ENCODE results near the gene MYD88.
A peak's percentile ranks its signal among the peaks of the same experiment; 100 is the strongest.
"Not testable (repeated sequence)": the region's sequence is repeated elsewhere in the genome, so short reads cannot be mapped to it uniquely, and the experiment has no call there.

MYD88 gene

DNA sequence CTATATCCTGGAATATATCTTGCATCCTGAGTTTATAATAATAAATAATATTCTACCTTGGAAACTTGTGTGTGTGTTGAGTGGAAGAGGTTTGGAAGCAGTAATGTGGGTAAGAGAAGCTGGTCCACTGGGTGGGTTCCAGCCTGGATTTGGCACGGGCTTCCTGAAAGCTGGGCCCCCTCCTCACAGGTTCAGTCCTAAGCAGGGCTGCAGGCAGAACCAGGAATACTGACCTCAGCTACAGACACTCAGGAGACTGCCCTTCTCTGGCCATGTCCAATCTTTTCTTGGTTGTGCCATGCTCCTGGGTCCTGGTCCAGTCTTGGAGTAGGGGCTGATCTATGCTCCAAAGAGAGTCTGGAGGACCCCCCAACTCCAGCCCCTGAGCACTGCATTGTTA lies 4.5 kb downstream of the MYD88 start:
- DNase-seq (ENCODE audit: low spot score): no peak

- DNase-seq (ENCODE audit: low spot score): no peak
Measured at GRCh38 chr3:38143511-38143910, 5.0 kb downstream of the MYD88 start.

- DNase-seq (ENCODE audit: low spot score): no peak
Measured at GRCh38 chr3:38146504-38146903, 8.0 kb downstream of the MYD88 start.

GRCh38 chr3:38147421-38147820 lies 9.0 kb downstream of the MYD88 start:
- no peak for DNase-seq (ENCODE audit: low spot score)

DNA sequence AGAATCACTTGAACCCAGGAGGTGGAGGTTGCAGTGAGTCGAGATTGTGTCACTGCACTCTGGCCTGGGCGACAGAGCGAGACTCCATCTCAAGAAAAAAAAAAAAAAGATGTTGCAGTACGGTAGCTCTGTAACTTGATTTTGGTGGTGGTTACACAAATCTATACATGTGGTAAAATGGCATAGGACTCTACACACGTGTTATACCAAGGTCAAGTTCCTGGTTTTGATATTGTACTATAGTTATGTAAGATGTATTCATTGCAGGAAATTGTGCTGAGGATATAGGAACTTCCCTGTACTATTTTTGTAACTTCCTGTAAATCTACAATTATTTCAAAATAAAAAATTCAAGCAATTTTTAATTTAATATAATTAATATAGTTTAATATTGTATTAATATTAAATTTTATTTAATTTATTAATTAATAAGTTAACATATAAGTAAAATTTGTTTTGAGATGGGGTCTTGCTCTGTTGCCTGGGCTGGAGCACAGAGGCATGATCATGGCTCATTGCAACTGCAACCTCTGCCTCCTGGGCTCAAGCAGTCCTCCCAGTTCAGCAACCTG lies 9.9 kb downstream of the MYD88 start:
- DNase-seq (ENCODE audit: low spot score): no peak

DNA sequence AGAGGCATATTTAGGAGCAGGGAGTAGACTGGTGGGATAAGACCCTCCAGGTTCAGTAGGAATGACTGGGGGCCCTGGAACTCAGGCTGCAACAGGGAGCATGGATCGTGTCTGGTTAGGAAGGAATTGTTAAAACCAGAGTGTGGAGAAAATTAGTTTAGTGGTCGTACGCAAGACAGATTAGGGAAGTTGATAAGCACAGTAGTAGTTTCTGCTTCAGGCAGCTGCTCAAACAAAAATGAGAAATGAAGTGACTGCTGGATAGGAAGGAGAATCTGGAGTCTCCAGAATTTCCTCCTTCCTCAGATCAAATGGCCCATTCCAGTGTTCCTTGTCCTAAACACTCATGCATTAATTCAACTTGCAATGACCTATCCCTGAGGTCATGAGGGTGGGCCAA lies 11.2 kb downstream of the MYD88 start:
- no peak for DNase-seq (ENCODE audit: low spot score)

- DNase-seq (ENCODE audit: low spot score): no peak
Measured at GRCh38 chr3:38150780-38151528, 12.5 kb downstream of the MYD88 start.

DNA sequence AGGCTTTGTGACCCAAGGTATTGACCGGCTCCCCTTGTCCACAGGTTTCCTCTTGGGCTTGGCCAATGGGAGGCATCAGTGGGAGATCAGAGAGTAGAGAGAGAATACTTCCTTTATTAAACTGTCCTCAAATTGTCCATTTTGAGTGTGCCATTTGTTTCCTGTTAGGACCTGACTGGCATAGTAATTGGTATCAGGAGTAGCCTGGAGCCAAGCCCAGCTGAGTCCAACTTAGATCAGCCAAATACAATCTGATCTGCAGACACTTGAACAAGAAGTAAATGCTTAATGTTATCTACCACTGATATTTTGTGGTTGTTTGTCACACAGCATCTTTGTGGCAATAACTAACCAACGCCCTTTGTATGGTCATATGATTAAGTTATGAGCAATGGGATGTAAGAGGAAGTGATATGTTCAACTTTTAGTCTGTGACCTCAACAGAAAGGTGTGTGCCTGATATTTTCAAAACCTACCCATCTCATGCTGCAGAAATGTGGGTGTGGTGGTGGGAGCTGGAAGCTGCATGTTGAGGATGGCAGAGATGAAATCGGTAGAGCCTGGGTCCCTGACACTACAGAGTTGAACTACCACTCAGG lies 13.3 kb downstream of the MYD88 start:
- no peak for DNase-seq (ENCODE audit: low spot score)

GRCh38 chr3:38152609-38153008 lies 14.1 kb downstream of the MYD88 start:
- DNase-seq (ENCODE audit: low spot score): no peak

DNA sequence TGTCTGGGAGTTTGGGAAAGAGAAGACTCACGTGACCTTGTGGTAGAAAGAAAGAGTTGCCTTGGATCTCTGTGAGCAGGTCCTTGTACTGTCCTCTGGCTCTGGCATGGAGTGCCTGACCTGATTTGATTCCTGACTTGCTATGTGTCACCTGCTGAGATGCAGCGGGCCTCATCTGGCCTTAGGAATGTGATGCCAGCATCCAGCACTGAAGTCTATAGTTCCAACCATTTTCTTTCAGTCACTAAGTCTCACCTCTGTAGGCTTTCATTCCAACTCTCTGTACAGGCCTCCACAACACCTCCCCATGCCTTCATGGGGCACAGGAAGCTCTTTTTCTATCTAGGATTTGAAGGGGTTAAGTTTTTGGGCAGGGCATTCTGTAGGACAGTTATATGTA lies 14.8 kb downstream of the MYD88 start:
- DNase-seq (ENCODE audit: low spot score): no peak

DNA sequence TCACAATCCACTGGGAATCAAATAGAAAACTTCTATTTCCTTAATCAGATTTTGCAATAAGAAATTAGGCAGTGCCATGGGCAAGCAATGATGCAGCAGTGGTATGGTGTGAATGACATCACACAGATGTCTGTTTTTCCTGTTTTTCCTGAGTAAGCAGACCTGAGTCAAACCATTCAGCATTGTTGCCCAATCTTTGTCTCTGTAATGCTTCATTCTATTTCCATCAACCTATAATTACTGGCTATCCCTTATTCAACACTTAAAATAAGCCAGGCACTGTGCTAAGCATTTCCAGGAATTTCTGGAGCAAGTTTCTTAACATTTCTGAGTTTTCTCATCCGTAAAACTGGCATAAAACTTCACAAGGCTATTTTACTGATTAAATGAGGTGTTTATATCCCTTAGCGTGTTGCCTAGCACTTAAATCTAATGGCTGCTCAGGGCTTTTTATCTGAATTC lies 15.6 kb downstream of the MYD88 start:
- peak; percentile 75 for DNase-seq (ENCODE audit: low spot score)

- no peak for DNase-seq (ENCODE audit: low spot score)
Measured at GRCh38 chr3:38154625-38155255, 16.3 kb downstream of the MYD88 start.

DNA sequence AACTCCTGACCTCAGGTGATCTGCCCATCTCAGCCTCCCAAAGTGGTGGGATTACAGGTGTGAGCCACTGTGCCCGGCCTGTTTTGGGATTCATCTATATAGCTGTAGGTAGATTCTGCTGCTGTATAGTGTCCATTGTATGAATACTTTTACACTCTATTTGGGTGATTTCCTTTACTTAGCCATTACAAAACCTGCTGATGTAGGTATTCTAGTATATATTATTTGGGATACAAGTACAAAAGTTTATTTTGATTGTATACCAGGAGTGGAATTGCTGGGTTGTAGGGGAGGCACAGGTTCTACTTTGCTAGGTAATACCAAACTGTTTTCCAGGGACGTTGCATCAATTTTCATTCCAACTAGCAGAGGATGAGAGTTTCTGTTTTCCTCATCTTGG lies 17.4 kb downstream of the MYD88 start:
- no peak for DNase-seq (ENCODE audit: low spot score)

GRCh38 chr3:38157117-38157516 lies 18.7 kb downstream of the MYD88 start:
- no peak for DNase-seq (ENCODE audit: low spot score)

GRCh38 chr3:38157595-38157994 lies 19.1 kb downstream of the MYD88 start:
- DNase-seq (ENCODE audit: low spot score): no peak

- DNase-seq (ENCODE audit: low spot score): no peak
Measured at GRCh38 chr3:38158472-38158871, 20.0 kb downstream of the MYD88 start.

DNA sequence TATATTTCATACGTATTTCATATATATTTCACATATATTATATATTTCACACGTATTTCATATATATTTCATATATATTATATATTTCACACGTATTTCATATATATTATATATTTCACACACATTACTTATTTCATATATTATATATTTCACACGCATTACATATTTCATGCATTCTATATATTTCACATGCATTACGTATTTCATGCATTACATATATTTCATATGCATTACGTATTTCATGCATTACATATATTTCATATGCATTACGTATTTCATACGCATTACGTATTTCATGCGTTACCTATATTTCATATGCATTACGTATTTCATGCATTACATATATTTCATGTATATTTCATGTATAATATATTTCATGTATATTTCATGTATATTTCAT lies 22.2 kb downstream of the MYD88 start:
- not testable (repeated sequence) for DNase-seq (ENCODE audit: low spot score)

- no peak for DNase-seq (ENCODE audit: low spot score)
Measured at GRCh38 chr3:38163117-38163840, 24.8 kb downstream of the MYD88 start.

- no peak for DNase-seq (ENCODE audit: low spot score)
Measured at GRCh38 chr3:38163841-38164642, 25.6 kb downstream of the MYD88 start.

GRCh38 chr3:38164643-38164951 lies 26.1 kb downstream of the MYD88 start:
- no peak for DNase-seq (ENCODE audit: low spot score)

- DNase-seq (ENCODE audit: low spot score): peak; percentile 97
Measured at GRCh38 chr3:38164952-38165721, 26.7 kb downstream of the MYD88 start, which contains the start of gene OXSR1. OXSR1 (plus strand) TSS chr3:38165537; CDS start chr3:38165877, 340 bp downstream.
